Measurements from ENCODE around the gene CIRBP. TPM values are rescaled to one million over a fixed set of nuclear protein-coding genes. Genes with fewer than 3 reads are reported as not detected.

CIRBP gene
- polyA plus RNA-seq, 1 of the 3 experiments (the other 2 are of a cell fraction), result 762 TPM

- Histone ChIP-seq H3K4me1 (ENCODE audit: control insufficient read depth in 1 of 2, insufficient read depth in 2 of 2, low read depth in 1 of 2, low read length in 1 of 2) (peaks cover 15 to 38% of the 10 kb centered on the region in 2 experiments; a peak in 3 of 4 replicates), H4K20me1 (ENCODE audit: insufficient read depth) (peaks cover 25% of the 10 kb centered on the region), H3K27me3 (ENCODE audit: insufficient read depth) (no peaks in the 10 kb centered on the region), H2AFZ (ENCODE audit: low read depth) (no peak overlapping the region), H3K27ac (ENCODE audit: low read depth in 2 of 2, low read length in 1 of 2) (peak overlapping the region; percentile 95 to 96), H3K9me3 (no peaks in the 10 kb centered on the region), H3F3A (replicated peaks; ENCODE audit: insufficient read depth) (peaks cover 38% of the 10 kb centered on the region), H3K4me2 (peak overlapping the region; percentile 75; the same call in 1 of the 2 replicates), H3K36me3 (replicated peaks in 1 of 2; ENCODE audit: control insufficient read depth in 1 of 2, insufficient read depth in 2 of 2, low read length in 1 of 2) (peaks cover 11 to 19% of the 10 kb centered on the region in 2 experiments), H3K4me3 (ENCODE audit: low read depth in 2 of 2, low read length in 1 of 2) (peak overlapping the region; percentile 79 to 88), H3K9ac (peak overlapping the region; percentile 98), H3K79me2 (ENCODE audit: insufficient read depth) (peaks cover 54% of the 10 kb centered on the region), H3K9me2 (no peaks in the 10 kb centered on the region)
- under 1% methylated on average over 39 of the region's 102 CpGs for WGBS (ENCODE audit: low lambda C conversion rate)
- peak; percentile 92 for DNase-seq
- POLR2A ChIA-PET, result interaction anchor here (0.7 to 1.5 kb wide), 4 partner anchors 17 to 454 kb away, joined by 3 to 23 read pairs (median 7); partner anchors contain the start of gene CIRBP
- CTCF ChIA-PET, result interaction anchor here (0.6 to 2.5 kb wide), 10 partner anchors 10 to 361 kb away, joined by 3 to 22 read pairs (median 4); partner anchors contain the start of gene CIRBP
- TF ChIP-seq SIN3A (IDR thresholded peaks at IDR 0.05; ENCODE audit: borderline replicate concordance, low read depth, low read length) (peak; percentile 83; the same call in 1 of the 2 replicates), CTCF (IDR thresholded peaks at IDR 0.05) (no peak), POLR2AphosphoS5 (IDR thresholded peaks at IDR 0.05; ENCODE audit: low read depth, low read length) (peak; percentile 95), IRF3 (IDR thresholded peaks at IDR 0.05; ENCODE audit: low read depth, low read length) (no peak), NRF1 (IDR thresholded peaks at IDR 0.05; ENCODE audit: low read depth, low read length) (no peak), MAX (IDR thresholded peaks at IDR 0.05; ENCODE audit: low read depth) (peak; percentile 80), ELF1 (IDR thresholded peaks at IDR 0.05) (no peak; the same call in 1 of the 2 replicates), CHD2 (IDR thresholded peaks at IDR 0.05; ENCODE audit: low read length, partially characterized antibody) (no peak), MEF2A (IDR thresholded peaks at IDR 0.05; ENCODE audit: borderline replicate concordance, low read depth) (0 out of 2 replicates have a peak, but pooled peaks have one; percentile 10), GABPA (IDR thresholded peaks at IDR 0.05; ENCODE audit: low read depth) (peak; percentile 27; the same call in 1 of the 2 replicates), FOXJ3 (CRISPR knock-in tag; IDR thresholded peaks at IDR 0.05) (no peak), NFIC (IDR thresholded peaks at IDR 0.05; ENCODE audit: borderline replicate concordance) (peak; percentile 10; the same call in 1 of the 2 replicates), RFX5 (IDR thresholded peaks at IDR 0.05; ENCODE audit: low read length) (peak; percentile 53), RCOR1 (IDR thresholded peaks at IDR 0.05; ENCODE audit: low read length) (no peak), TAF1 (IDR thresholded peaks at IDR 0.05; ENCODE audit: borderline replicate concordance, low read depth, low read length) (peak; percentile 76), YY1 (IDR thresholded peaks at IDR 0.05; ENCODE audit: low read depth) (no peak), TCF12 (IDR thresholded peaks at IDR 0.05) (peak; percentile 23; the same call in 1 of the 2 replicates), MXI1 (IDR thresholded peaks at IDR 0.05; ENCODE audit: low read depth, low read length) (peak; percentile 52; the same call in 1 of the 2 replicates), RAD21 (IDR thresholded peaks at IDR 0.05; ENCODE audit: low read length) (no peak), USF2 (IDR thresholded peaks at IDR 0.05; ENCODE audit: borderline replicate concordance, low read depth, low read length) (no peak)
- TF ChIP-seq, protein P1, sequence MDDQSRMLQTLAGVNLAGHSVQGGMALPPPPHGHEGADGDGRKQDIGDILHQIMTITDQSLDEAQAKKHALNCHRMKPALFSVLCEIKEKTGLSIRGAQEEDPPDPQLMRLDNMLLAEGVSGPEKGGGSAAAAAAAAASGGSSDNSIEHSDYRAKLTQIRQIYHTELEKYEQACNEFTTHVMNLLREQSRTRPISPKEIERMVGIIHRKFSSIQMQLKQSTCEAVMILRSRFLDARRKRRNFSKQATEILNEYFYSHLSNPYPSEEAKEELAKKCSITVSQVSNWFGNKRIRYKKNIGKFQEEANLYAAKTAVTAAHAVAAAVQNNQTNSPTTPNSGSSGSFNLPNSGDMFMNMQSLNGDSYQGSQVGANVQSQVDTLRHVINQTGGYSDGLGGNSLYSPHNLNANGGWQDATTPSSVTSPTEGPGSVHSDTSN (IDR thresholded peaks at IDR 0.05), result peak; percentile 15; the same call in 1 of the 2 replicates
- TF ChIP-seq, protein P2, sequence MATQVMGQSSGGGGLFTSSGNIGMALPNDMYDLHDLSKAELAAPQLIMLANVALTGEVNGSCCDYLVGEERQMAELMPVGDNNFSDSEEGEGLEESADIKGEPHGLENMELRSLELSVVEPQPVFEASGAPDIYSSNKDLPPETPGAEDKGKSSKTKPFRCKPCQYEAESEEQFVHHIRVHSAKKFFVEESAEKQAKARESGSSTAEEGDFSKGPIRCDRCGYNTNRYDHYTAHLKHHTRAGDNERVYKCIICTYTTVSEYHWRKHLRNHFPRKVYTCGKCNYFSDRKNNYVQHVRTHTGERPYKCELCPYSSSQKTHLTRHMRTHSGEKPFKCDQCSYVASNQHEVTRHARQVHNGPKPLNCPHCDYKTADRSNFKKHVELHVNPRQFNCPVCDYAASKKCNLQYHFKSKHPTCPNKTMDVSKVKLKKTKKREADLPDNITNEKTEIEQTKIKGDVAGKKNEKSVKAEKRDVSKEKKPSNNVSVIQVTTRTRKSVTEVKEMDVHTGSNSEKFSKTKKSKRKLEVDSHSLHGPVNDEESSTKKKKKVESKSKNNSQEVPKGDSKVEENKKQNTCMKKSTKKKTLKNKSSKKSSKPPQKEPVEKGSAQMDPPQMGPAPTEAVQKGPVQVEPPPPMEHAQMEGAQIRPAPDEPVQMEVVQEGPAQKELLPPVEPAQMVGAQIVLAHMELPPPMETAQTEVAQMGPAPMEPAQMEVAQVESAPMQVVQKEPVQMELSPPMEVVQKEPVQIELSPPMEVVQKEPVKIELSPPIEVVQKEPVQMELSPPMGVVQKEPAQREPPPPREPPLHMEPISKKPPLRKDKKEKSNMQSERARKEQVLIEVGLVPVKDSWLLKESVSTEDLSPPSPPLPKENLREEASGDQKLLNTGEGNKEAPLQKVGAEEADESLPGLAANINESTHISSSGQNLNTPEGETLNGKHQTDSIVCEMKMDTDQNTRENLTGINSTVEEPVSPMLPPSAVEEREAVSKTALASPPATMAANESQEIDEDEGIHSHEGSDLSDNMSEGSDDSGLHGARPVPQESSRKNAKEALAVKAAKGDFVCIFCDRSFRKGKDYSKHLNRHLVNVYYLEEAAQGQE (IDR thresholded peaks at IDR 0.05; ENCODE audit: low read depth, low read length), result 0 out of 2 replicates have a peak, but pooled peaks have one; percentile 12
- TF ChIP-seq, protein P3, sequence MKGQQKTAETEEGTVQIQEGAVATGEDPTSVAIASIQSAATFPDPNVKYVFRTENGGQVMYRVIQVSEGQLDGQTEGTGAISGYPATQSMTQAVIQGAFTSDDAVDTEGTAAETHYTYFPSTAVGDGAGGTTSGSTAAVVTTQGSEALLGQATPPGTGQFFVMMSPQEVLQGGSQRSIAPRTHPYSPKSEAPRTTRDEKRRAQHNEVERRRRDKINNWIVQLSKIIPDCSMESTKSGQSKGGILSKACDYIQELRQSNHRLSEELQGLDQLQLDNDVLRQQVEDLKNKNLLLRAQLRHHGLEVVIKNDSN (IDR thresholded peaks at IDR 0.05; ENCODE audit: borderline replicate concordance, low read depth), result peak; percentile 32; the same call in 1 of the 2 replicates
Measured at GRCh38 chr19:1249298-1249989, 19.7 kb upstream of the CIRBP start.
